ENCODE results near the gene MISP3.

DNA sequence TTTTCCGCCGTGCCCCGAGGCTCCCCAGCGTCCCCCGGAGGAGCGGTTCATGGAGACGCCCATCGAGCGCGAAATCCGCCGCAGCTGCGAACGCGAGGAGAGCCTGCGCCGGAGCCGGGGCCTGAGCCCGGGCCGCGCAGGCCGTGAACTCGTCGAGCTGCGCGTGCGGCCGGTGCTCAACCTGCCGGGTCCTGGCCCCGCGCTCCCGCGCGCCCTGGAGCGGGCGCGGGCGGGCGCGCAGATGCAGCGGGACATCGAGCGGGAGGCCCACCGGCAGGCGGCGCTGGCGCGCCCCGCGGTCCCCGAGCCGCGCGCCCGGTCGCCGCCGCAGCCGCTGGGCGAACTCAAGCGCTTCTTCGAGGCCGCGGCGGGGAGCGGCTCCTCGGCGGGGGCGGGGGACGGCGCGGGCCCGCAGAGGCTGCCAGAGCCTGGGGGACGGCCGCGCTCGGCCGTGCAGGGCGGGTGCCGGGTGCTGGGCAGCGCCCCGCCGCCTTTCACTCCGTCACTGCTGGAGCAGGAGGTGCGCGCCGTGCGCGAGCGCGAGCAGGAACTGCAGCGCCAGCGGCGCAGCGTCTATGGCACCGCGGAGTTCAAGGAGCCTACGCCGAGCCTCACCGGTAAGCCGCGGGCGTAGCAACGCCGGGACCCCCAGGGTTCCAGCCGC lies 807 bp downstream of the MISP3 start:
- TF ChIP-seq, protein P1, sequence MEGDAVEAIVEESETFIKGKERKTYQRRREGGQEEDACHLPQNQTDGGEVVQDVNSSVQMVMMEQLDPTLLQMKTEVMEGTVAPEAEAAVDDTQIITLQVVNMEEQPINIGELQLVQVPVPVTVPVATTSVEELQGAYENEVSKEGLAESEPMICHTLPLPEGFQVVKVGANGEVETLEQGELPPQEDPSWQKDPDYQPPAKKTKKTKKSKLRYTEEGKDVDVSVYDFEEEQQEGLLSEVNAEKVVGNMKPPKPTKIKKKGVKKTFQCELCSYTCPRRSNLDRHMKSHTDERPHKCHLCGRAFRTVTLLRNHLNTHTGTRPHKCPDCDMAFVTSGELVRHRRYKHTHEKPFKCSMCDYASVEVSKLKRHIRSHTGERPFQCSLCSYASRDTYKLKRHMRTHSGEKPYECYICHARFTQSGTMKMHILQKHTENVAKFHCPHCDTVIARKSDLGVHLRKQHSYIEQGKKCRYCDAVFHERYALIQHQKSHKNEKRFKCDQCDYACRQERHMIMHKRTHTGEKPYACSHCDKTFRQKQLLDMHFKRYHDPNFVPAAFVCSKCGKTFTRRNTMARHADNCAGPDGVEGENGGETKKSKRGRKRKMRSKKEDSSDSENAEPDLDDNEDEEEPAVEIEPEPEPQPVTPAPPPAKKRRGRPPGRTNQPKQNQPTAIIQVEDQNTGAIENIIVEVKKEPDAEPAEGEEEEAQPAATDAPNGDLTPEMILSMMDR (IDR thresholded peaks at IDR 0.05) = peak; percentile 47 to 80
- TF ChIP-seq POLR2A (IDR thresholded peaks at IDR 0.05) (peak in 1 of 2 donors; percentile 31), EP300 (IDR thresholded peaks at IDR 0.05) (no peak), POLR2AphosphoS5 (IDR thresholded peaks at IDR 0.05) (no peak)

Measured in suprapubic skin (tissue), 4 donors.